ENCODE data around the gene TPRX1.

DNA sequence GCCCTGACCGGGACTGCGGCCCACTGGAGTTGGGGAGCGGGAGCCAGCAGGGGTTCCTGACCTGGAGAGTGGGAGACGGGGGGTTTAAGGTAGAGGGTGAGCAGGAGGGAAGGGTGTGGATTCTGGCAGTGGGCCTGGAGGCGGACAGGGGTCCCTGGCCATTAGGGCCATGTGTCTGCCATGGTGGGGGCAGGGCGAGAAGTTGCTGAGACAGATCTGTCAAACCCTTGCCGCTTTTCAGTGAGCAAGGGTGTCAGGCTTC is 38.1 kb downstream of the TPRX1 start:
- TF ChIP-seq EZH2 (IDR thresholded peaks at IDR 0.05; ENCODE audit: insufficient read depth, poor library complexity, severe bottlenecking) (no peak), EZH2phosphoT487 (IDR thresholded peaks at IDR 0.05; ENCODE audit: insufficient read depth, low read depth) (no peak)
